ENCODE data around the gene DVL1.

Gene DVL1

GRCh38 chr1:1355416-1355815, 6.2 kb upstream of the DVL1 start:
- DNase-seq, result peak; percentile 47

GRCh38 chr1:1354271-1355247, 5.3 kb upstream of the DVL1 start:
- DNase-seq, result no peak

GRCh38 chr1:1353389-1354151, 4.4 kb upstream of the DVL1 start:
- no peak for DNase-seq

- DNase-seq, result no peak
Observed at GRCh38 chr1:1352786-1353388, 3.7 kb upstream of the DVL1 start.

- DNase-seq, result peak; percentile 46
Observed at GRCh38 chr1:1351511-1352427, 2.6 kb upstream of the DVL1 start.

GRCh38 chr1:1348420-1349255, 580 bp downstream of the DVL1 start:
- no peak for DNase-seq

GRCh38 chr1:1347663-1348419, 1.4 kb downstream of the DVL1 start:
- no peak for DNase-seq

DNA sequence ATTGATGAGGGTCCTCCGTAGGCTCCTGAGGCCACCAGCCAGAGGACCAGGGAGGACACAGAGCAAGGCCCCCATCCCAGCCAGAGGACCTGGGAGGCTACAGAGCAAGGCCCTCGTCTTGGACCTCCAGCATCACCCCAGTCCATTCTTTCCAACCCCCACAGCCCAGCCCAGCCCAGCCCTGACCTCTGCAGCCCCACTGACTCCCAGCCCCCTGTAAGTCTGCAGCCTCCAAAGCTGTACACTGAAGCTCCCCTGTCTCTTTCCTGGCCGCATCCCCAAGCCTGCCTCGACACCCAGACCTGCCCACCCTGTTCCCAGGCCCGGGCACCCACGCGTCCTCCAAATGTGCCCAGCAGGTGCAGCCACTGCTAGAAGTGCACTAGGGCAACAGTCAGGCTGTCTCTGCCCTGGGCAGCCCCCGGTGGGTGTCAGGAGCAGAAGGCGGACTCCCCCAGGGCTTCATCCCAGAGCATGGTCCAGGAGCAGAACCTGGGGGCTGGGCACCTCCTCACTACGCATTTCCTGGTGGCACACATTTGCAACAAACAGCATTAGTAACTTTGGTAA, 2.1 kb downstream of the DVL1 start:
- DNase-seq, result no peak

- DNase-seq, result no peak
Observed at GRCh38 chr1:1346501-1346890, 2.7 kb downstream of the DVL1 start.

DNA sequence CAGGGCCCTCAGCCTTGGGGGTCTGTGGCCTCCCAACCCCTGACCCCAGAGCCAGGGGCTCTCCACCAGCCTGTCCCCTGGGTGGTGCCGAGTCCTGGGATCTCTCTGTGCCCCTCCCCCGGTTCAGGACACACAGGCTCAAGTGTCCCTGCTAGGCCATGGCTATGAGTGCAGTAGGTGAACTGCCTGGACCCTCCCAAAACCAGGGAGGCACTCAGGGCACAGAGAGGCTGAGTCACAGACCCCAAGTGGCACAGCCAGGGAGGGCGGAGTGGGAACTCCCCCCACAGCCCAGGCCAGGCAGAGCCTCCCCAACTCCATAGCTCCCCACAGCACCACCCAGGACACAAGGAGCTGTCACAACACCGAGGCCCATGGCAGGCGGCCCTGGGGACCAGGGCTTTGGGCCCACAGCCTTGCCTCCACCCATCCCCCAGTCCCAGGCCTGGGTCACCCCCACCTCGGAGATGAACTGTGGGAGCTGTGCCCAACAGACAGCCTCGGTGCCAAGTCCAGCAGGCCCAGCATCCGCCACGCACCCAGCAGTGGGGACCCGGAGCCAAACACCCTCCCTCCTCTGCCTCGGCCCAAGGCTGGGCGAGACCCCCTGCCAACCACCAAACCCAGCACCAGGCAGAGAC, 3.2 kb downstream of the DVL1 start:
- DNase-seq, result no peak

- DNase-seq, result no peak
Observed at GRCh38 chr1:1345384-1345783, 3.8 kb downstream of the DVL1 start.

DNA sequence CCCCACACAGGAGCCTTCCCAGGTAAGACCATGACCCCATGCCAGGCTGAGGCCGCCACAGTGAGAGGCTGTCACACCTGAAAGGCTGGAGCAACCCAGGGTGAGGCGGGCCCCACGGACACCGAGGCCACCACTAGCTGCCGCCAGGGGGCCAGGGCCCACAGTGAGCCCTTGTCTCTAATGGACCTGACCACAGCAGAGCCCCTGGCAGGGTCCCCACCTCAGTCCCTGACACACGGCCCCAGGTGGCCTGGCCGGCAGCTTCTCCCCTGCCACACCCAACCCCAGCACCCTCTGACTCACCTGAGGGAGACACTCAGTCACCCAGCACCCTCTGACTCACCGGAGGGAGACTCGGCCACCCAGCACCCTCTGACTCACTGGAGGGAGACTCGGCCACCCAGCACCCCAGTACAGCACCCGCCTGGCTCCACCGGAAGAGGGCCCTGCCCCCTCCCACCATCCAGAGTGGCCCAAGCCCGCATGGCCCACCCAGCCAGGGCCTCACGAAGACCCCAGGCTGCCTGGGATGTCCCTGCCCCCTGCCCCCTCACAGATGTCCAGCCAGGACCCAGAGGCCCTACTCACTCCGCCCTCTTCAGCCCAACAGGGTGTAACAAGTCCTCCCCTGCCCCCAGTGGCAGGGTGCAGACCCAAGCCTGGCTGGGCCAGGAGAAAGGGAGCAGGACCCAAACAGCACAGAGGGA, 4.4 kb downstream of the DVL1 start:
- DNase-seq, result peak; percentile 76

- DNase-seq, result no peak
Observed at GRCh38 chr1:1343811-1344421, 5.3 kb downstream of the DVL1 start.

- DNase-seq, result no peak
Observed at GRCh38 chr1:1342584-1343115, 6.6 kb downstream of the DVL1 start.

DNA sequence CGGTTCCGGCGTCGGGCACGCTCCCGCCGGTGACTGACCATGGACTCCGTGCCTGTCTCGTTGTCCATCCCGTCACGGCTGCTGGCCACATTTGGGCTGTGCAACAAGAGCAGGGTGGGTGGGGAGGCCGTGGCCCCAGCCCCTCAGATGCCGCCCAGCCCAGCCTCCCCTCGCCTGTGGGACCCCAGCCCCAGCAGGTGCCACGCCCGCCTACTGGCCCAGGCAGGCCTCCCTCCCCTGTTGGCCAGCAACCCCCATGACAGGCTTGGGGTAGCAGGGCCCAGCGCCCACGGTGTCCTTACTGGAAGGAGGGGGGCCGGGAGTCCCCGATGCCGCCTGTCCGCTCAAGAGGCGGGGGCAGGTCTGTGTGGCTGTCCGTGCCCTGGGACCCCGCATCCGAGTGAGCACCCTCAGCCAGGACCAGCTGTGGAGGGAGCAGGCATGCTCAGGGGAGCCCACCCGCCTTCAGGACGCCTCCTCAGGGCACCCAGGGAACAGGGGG, 7.1 kb downstream of the DVL1 start:
- DNase-seq, result no peak

DNA sequence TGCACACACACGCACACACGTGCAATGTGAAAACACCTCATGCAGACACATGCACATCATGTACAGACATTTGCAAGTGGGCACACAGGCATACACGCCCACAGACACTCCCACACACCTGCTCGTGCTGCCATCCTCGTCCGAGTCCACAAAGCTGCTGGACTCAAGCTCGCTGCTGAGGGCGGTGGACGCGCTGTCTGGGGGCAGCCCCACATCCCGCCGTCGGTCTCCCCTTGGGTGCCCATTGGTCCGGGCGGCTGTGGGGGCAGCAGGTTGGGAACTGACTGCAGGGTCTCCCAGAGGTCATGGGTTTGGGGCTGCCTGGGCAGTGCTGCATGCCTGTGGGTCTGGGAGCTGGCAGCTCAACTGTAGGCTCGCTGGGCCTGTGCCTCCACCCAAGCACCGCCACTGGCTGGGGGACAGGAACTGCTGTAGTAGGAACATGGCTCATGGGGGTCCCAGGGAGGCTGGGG, 7.6 kb downstream of the DVL1 start:
- DNase-seq, result no peak

GRCh38 chr1:1340791-1341548, 8.2 kb downstream of the DVL1 start:
- no peak for DNase-seq

Data from fibroblast of skin of right biceps (primary cell).